H1 (cell line): ENCODE results near the gene PROP1. TPM values are rescaled to one million over a fixed set of nuclear protein-coding genes. Genes with fewer than 3 reads are reported as not detected.

Experiments used
- CTCF ChIA-PET: fragments of 300-600 bp; sonication (Branson Sonifier 250); formaldehyde crosslinking; loops from one replicate; lab custom pipeline; 2021; ENCODE audit not compliant: partially characterized antibody; lab: Charles Lee
- POLR2A ChIA-PET: fragments of 300-600 bp; sonication (Branson Sonifier 250); formaldehyde crosslinking; loops from one replicate; lab custom pipeline; 2021; ENCODE audit warnings: inconsistent platforms; ENCODE audit not compliant: partially characterized antibody; lab: Charles Lee
- DNase-seq, 2 experiments: peaks; one replicate each; pipeline versions ENCODE4 v3.0.0 to v3.0.0-alpha.2; 2010 to 2022; ENCODE audit warnings: low spot score in 2 of 2, low read depth in 1 of 2, mixed read lengths in 1 of 2
- FAIRE-seq: peaks from 2 replicates; lab custom pipeline; 2011; peaks lifted over from hg19 to GRCh38; lab: Jason Lieb, UNC
- H2AFZ ChIP-seq: 2 replicates; pipeline ENCODE4 v1.8.1; 2012; ENCODE audit warnings: low read length, inconsistent platforms
- H2AK5ac ChIP-seq: 2 replicates; pipeline ENCODE4 v1.6.1; 2013; ENCODE audit warnings: low read depth, low read length
- H2BK120ac ChIP-seq: replicated peaks from 2 replicates; pipeline ENCODE3; 2013; ENCODE audit warnings: low read depth, low read length, inconsistent platforms
- H2BK12ac ChIP-seq: 2 replicates; pipeline ENCODE4 v1.6.1; 2013; ENCODE audit warnings: low read depth, low read length
- H2BK15ac ChIP-seq: 2 replicates; pipeline ENCODE4 v1.6.1; 2013; ENCODE audit warnings: low read length
- H2BK20ac ChIP-seq: 2 replicates; pipeline ENCODE4 v1.6.1; 2013; ENCODE audit warnings: low read length
- H2BK5ac ChIP-seq: 2 replicates; pipeline ENCODE4 v1.6.1; 2013; ENCODE audit warnings: low read depth, low read length
- H3K14ac ChIP-seq: 2 replicates; pipeline ENCODE4 v1.6.1; 2013; ENCODE audit warnings: inconsistent platforms; ENCODE audit not compliant: insufficient read length
- H3K18ac ChIP-seq: 2 replicates; pipeline ENCODE4 v1.6.1; 2013; ENCODE audit warnings: low read length; ENCODE audit errors: extremely low read depth
- H3K23ac ChIP-seq: 2 replicates; pipeline ENCODE4 v1.6.1; 2013; ENCODE audit warnings: inconsistent platforms; ENCODE audit not compliant: insufficient read length
- H3K23me2 ChIP-seq: 2 replicates; pipeline ENCODE4 v1.6.1; 2013; ENCODE audit warnings: low read depth, low read length
- H3K27ac ChIP-seq: 2 replicates; pipeline ENCODE4 v1.6.1; 2011; ENCODE audit warnings: low read depth, low read length, inconsistent platforms
- H3K27me3 ChIP-seq, 4 experiments: replicated peaks in 1 of 4; 1 replicate in 1 of 4; 2 replicates in 3 of 4; pipeline versions ENCODE4 v1.6.1 to v1.8.1; 2011 to 2013; ENCODE audit warnings: low read length in 3 of 4, mild to moderate bottlenecking in 3 of 4, inconsistent platforms in 2 of 4, mixed read lengths in 2 of 4, moderate library complexity in 1 of 4; ENCODE audit not compliant: control insufficient read depth in 3 of 4, insufficient read depth in 3 of 4; ENCODE audit errors: extremely low read depth in 1 of 4
- H3K36me3 ChIP-seq, 4 experiments: 2 replicates each; pipeline versions ENCODE4 v1.6.1 to v1.8.1; 2011 to 2013; ENCODE audit warnings: mild to moderate bottlenecking in 4 of 4, low read length in 3 of 4, moderate library complexity in 2 of 4, control low read depth in 1 of 4, inconsistent platforms in 1 of 4; ENCODE audit not compliant: insufficient read depth in 4 of 4, control insufficient read depth in 2 of 4
- H3K4ac ChIP-seq: replicated peaks from 2 replicates; pipeline ENCODE3; 2013; ENCODE audit warnings: low read length, low read depth, mixed read lengths, inconsistent platforms; ENCODE audit not compliant: insufficient read length
- H3K4me1 ChIP-seq, 4 experiments: replicated peaks in 1 of 4; 1 replicate in 1 of 4; 2 replicates in 3 of 4; pipeline versions ENCODE4 v1.6.1 to v1.8.1; 2011 to 2013; ENCODE audit warnings: low read length in 3 of 4, inconsistent platforms in 2 of 4, mixed read lengths in 1 of 4; ENCODE audit not compliant: insufficient read depth in 4 of 4, control insufficient read depth in 3 of 4
- H3K4me2 ChIP-seq, 2 experiments: 2 replicates each; pipeline versions ENCODE4 v1.6.1 to v1.8.1; 2011 to 2013; ENCODE audit warnings: low read depth in 2 of 2, low read length in 2 of 2, control low read depth in 1 of 2, inconsistent platforms in 1 of 2, mild to moderate bottlenecking in 1 of 2; ENCODE audit not compliant: insufficient read depth in 1 of 2
- H3K4me3 ChIP-seq, 4 experiments: fragments of 200-600, 300-600 bp in 1 of 4; sonication (generic), shearing (Covaris generic), sonication (Bioruptor Twin) in 1 of 4; 2 replicates each; pipeline versions ENCODE4 v1.5.1 to v1.8.1; 2011 to 2016; ENCODE audit warnings: low read length in 4 of 4, low read depth in 3 of 4, control low read depth in 2 of 4, inconsistent platforms in 2 of 4, mild to moderate bottlenecking in 2 of 4, mixed read lengths in 1 of 4, moderate library complexity in 1 of 4; ENCODE audit not compliant: insufficient read depth in 2 of 4; ENCODE audit errors: extremely low read depth in 1 of 4
- H3K56ac ChIP-seq: replicated peaks from 2 replicates; pipeline ENCODE3; 2013; ENCODE audit warnings: low read depth, mild to moderate bottlenecking, mixed read lengths, low read length, inconsistent platforms; ENCODE audit not compliant: insufficient read length
- H3K79me1 ChIP-seq: 2 replicates; pipeline ENCODE4 v1.6.1; 2013; ENCODE audit warnings: low read depth, low read length, control low read depth
- H3K79me2 ChIP-seq, 2 experiments: 2 replicates each; pipeline versions ENCODE4 v1.6.1 to v1.8.1; 2012 to 2013; ENCODE audit warnings: low read length in 2 of 2, mild to moderate bottlenecking in 2 of 2, inconsistent platforms in 1 of 2; ENCODE audit not compliant: insufficient read depth in 2 of 2, control insufficient read depth in 1 of 2
- H3K9ac ChIP-seq, 4 experiments: replicated peaks in 1 of 4; 1 replicate in 1 of 4; 2 replicates in 3 of 4; pipeline versions ENCODE4 v1.6.1 to v1.8.1; 2011 to 2013; ENCODE audit warnings: low read depth in 3 of 4, low read length in 3 of 4, control low read depth in 2 of 4, mild to moderate bottlenecking in 2 of 4, moderate library complexity in 2 of 4, inconsistent platforms in 1 of 4; ENCODE audit errors: extremely low read depth in 1 of 4
- H3K9me3 ChIP-seq, 2 experiments: 2 replicates each; pipeline versions ENCODE4 v1.6.1 to v1.8.1; 2012 to 2013; ENCODE audit warnings: mild to moderate bottlenecking in 2 of 2, moderate library complexity in 2 of 2, control low read depth in 1 of 2, inconsistent platforms in 1 of 2, low read depth in 1 of 2, low read length in 1 of 2, mixed read lengths in 1 of 2; ENCODE audit not compliant: insufficient read depth in 2 of 2
- H4K20me1 ChIP-seq, 2 experiments: replicated peaks in 1 of 2; 2 replicates each; pipeline versions ENCODE3 to v1.8.1; 2011 to 2013; ENCODE audit warnings: inconsistent platforms in 2 of 2, low read length in 2 of 2, mild to moderate bottlenecking in 1 of 2; ENCODE audit not compliant: insufficient read depth in 2 of 2, control insufficient read depth in 1 of 2
- H4K5ac ChIP-seq: 2 replicates; pipeline ENCODE4 v1.6.1; 2013; ENCODE audit warnings: low read length, low read depth, mixed read lengths, inconsistent platforms; ENCODE audit not compliant: insufficient read length
- H4K8ac ChIP-seq: 2 replicates; pipeline ENCODE4 v1.8.0; 2013; ENCODE audit warnings: mild to moderate bottlenecking, moderate library complexity, low read length, inconsistent platforms; ENCODE audit not compliant: insufficient read depth; ENCODE audit errors: extremely low read depth
- H4K91ac ChIP-seq: replicated peaks from 2 replicates; pipeline ENCODE3; 2013; ENCODE audit warnings: low read length, mixed read lengths, inconsistent platforms; ENCODE audit not compliant: insufficient read length
- CREB1 ChIP-seq: IDR thresholded peaks from 2 replicates; pipeline ENCODE4 v1.6.1; 2012; ENCODE audit warnings: inconsistent platforms
- GTF2F1 ChIP-seq: IDR thresholded peaks from 2 replicates; pipeline ENCODE4 v1.6.1; 2012; ENCODE audit warnings: low read depth, low read length, improper control_type of control experiment, borderline replicate concordance
- JUND ChIP-seq: IDR thresholded peaks from 2 replicates; pipeline ENCODE4 v1.6.1; 2011; ENCODE audit warnings: mild to moderate bottlenecking, improper control_type of control experiment, low read length
- POLR2A ChIP-seq, 2 experiments: IDR thresholded peaks; 1 replicate in 1 of 2; 2 replicates in 1 of 2; pipeline ENCODE4 v1.6.1; 2011; ENCODE audit warnings: low read depth in 2 of 2, low read length in 2 of 2, mild to moderate bottlenecking in 2 of 2; ENCODE audit errors: control extremely low read depth in 1 of 2
- POU5F1 ChIP-seq: IDR thresholded peaks from 2 replicates; pipeline ENCODE4 v1.6.1; 2011; ENCODE audit warnings: low read depth, mild to moderate bottlenecking, low read length, moderate library complexity
- SIN3A ChIP-seq, 2 experiments: IDR thresholded peaks in 1 of 2; conservative IDR thresholded peaks in 1 of 2; 2 replicates each; pipeline ENCODE4 v1.6.1; 2011 to 2012; ENCODE audit warnings: low read length in 2 of 2, improper control_type of control experiment in 1 of 2, low read depth in 1 of 2, mild to moderate bottlenecking in 1 of 2
- SRF ChIP-seq: IDR thresholded peaks from 2 replicates; pipeline ENCODE4 v1.6.1; 2011; ENCODE audit warnings: mild to moderate bottlenecking, low read depth, low read length, moderate library complexity
- TAF7 ChIP-seq: optimal IDR thresholded peaks from 2 replicates; pipeline ENCODE3; 2011; ENCODE audit warnings: low read depth, mild to moderate bottlenecking, inconsistent platforms, low read length, moderate library complexity, borderline replicate concordance
- WGBS, 2 experiments: shearing (Covaris generic) in 1 of 2; methylation state at CpG; one replicate each; pipeline versions ENCODE4 v1.1.6 to v1.1.7; 2013 to 2015; ENCODE audit warnings: low lambda C conversion rate in 2 of 2, mixed read lengths in 2 of 2, inconsistent platforms in 1 of 2, low coverage in 1 of 2, missing lambda C conversion rate in 1 of 2; ENCODE audit not compliant: insufficient replicate concordance in 2 of 2, insufficient coverage in 1 of 2, insufficient read length in 1 of 2; ENCODE audit errors: extremely low coverage in 1 of 2, missing lambda C conversion rate in 1 of 2; 5-methylcytosine and 5-hydroxymethylcytosine counted together
- polyA plus RNA-seq, 7 experiments: library from polyadenylated mRNA; depleted of rRNA in 3 of 7; stranded (reverse) in 5 of 7; unstranded in 2 of 7; fragments of >200 nt in 5 of 7; fragments of 200-250 nt in 2 of 7; gene quantifications; 1 replicate in 5 of 7; 2 replicates in 1 of 7; 4 replicates in 1 of 7; pipeline versions ENCODE4 v1.2.1 to v1.2.3, GENCODE V29; 2011 to 2013; ENCODE audit warnings: missing spikeins in 2 of 7, mixed read lengths in 2 of 7
- total RNA-seq: library from RNA; stranded (reverse); fragmentation: NEBNext Ultra II Directional; extraction: Animal tissue kit (Norgen Biotek cat#: 25700); gene quantifications from 2 replicates; pipeline ENCODE4 v1.2.1, GENCODE V29; 2021
- TF ChIP-seq, protein P1 (sequence below), 3 experiments: IDR thresholded peaks; 1 replicate in 2 of 3; 2 replicates in 1 of 3; pipeline versions ENCODE4 v1.5.1 to v1.6.1; 2011; ENCODE audit warnings: low read length in 3 of 3, mild to moderate bottlenecking in 3 of 3, inconsistent platforms in 2 of 3, low read depth in 1 of 3, moderate library complexity in 1 of 3; ENCODE audit not compliant: insufficient read depth in 1 of 3; ENCODE audit errors: control extremely low read depth in 1 of 3

The PROP1 gene
- total and polyA plus RNA-seq, 2 of the 8 experiments (the other 6 are each of a cell fraction or from before 2014, with no cell fraction given): not detected

- Histone ChIP-seq H3K79me1 (no peaks in the 10 kb centered on the region), H3K9ac (no peak overlapping the region), H3K36me3 (no peaks in the 10 kb centered on the region), H3K14ac (no peak overlapping the region), H4K91ac (no peak overlapping the region), H2BK5ac (no peak overlapping the region), H3K56ac (no peak overlapping the region), H3K27ac (no peak overlapping the region), H4K20me1 (peaks cover 0 to 2% of the 10 kb centered on the region in 2 experiments), H3K23me2 (no peaks in the 10 kb centered on the region), H3K27me3 (no peaks in the 10 kb centered on the region; a peak in 1 of 7 replicates), H3K4me1 (peaks cover 0 to 10% (median 5%) of the 10 kb centered on the region in 4 experiments; a peak in 6 of 7 replicates), H3K23ac (no peak overlapping the region), H3K79me2 (no peaks in the 10 kb centered on the region), H2BK15ac (no peak overlapping the region), H4K8ac (no peak overlapping the region), H3K4ac (no peak overlapping the region), H2BK120ac (no peak overlapping the region), H2AK5ac (no peak overlapping the region), H3K9me3 (no peaks in the 10 kb centered on the region), H3K4me2 (no peak overlapping the region), H3K18ac (no peak overlapping the region), H3K4me3 (no peak overlapping the region), H2AFZ (no peak overlapping the region), H2BK12ac (no peak overlapping the region), H2BK20ac (no peak overlapping the region), H4K5ac (no peak overlapping the region)
- POLR2A ChIA-PET: no interaction called here
- DNase-seq (no peak), FAIRE-seq (no peak)
- CTCF ChIA-PET: interaction anchor here (0.6 kb wide), 1 partner anchor 17 kb away, joined by 3 read pairs; no protein-coding TSS in a partner anchor
- 90% methylated on average over 6 of the region's 6 CpGs; no CpG with 5 or more reads in 1 of the 2 experiments for WGBS, 2 experiments
- TF ChIP-seq JUND: no peak
- TF ChIP-seq TAF7: no peak
- no peak for TF ChIP-seq POLR2A (IDR thresholded peaks at IDR 0.05; ENCODE audit: control extremely low read depth in 1 of 2, low read depth in 2 of 2, low read length in 2 of 2)
- TF ChIP-seq, protein P1, sequence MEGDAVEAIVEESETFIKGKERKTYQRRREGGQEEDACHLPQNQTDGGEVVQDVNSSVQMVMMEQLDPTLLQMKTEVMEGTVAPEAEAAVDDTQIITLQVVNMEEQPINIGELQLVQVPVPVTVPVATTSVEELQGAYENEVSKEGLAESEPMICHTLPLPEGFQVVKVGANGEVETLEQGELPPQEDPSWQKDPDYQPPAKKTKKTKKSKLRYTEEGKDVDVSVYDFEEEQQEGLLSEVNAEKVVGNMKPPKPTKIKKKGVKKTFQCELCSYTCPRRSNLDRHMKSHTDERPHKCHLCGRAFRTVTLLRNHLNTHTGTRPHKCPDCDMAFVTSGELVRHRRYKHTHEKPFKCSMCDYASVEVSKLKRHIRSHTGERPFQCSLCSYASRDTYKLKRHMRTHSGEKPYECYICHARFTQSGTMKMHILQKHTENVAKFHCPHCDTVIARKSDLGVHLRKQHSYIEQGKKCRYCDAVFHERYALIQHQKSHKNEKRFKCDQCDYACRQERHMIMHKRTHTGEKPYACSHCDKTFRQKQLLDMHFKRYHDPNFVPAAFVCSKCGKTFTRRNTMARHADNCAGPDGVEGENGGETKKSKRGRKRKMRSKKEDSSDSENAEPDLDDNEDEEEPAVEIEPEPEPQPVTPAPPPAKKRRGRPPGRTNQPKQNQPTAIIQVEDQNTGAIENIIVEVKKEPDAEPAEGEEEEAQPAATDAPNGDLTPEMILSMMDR (IDR thresholded peaks at IDR 0.05; ENCODE audit: control extremely low read depth in 1 of 3, insufficient read depth in 1 of 3, low read depth in 1 of 3, low read length in 3 of 3): no peak
- TF ChIP-seq POU5F1: no peak
- no peak for TF ChIP-seq SIN3A (conservative IDR thresholded peaks at IDR 0.05 in 1 of 2, IDR thresholded peaks at IDR 0.05 in 1 of 2; ENCODE audit: low read depth in 1 of 2, low read length in 2 of 2)
- TF ChIP-seq GTF2F1: no peak
- no peak for TF ChIP-seq SRF
- TF ChIP-seq CREB1: no peak
Measured at GRCh38 chr5:177997319-177997670, 1.3 kb upstream of the PROP1 start.
